ENCODE results near the gene JUP.
A peak's percentile ranks its signal among the peaks of the same experiment; 100 is the strongest.

JUP gene

DNA sequence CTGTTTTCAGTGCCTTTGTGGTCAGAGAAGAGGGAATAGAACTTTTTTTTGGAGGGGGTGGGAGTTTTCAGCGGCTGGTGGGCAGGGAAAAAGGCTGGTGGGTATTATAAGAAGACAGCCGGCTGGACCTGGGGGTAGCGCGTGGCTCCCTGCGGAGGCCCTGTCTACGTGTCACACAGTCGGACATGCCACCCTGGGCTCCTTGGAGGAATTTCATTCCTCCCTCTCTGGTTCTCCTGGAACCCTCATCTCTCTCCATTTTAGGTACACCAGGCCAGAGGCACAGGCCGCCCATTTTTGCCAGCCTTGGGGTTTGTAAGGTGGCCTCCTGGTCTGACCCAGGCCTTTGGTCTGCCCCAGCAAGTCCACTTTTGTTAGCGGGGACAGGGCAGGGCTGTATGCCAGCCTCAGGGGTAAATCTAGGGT, 27.2 kb upstream of the JUP start:
- Histone ChIP-seq H3F3A (ENCODE audit: insufficient read depth) (no peaks in the 10 kb centered on the region), H3K9me3 (ENCODE audit: insufficient read depth, low read length) (no peaks in the 10 kb centered on the region), H2AFZ (ENCODE audit: low read depth, low read length, severe bottlenecking) (no peak overlapping the region), H3K79me2 (ENCODE audit: insufficient read depth, low read length) (no peaks in the 10 kb centered on the region), H3K27me3 (ENCODE audit: low read length) (no peaks in the 10 kb centered on the region), H3K4me2 (ENCODE audit: low read depth, low read length, poor library complexity, severe bottlenecking) (no peak overlapping the region), H4K20me1 (ENCODE audit: low read depth, low read length) (no peaks in the 10 kb centered on the region), H3K4me3 (ENCODE audit: insufficient read depth, low read length, poor library complexity, severe bottlenecking) (no peak overlapping the region), H3K36me3 (ENCODE audit: low read length) (no peaks in the 10 kb centered on the region), H3K9ac (ENCODE audit: low read length) (no peak overlapping the region), H3K27ac (ENCODE audit: low read depth, low read length) (no peak overlapping the region), H3K9me2 (replicated peaks; ENCODE audit: insufficient read depth, low read length) (no peaks in the 10 kb centered on the region)
- TF ChIP-seq EZH2phosphoT487 (conservative IDR thresholded peaks at IDR 0.05; ENCODE audit: low read length): no peak
- TF ChIP-seq, protein P1, sequence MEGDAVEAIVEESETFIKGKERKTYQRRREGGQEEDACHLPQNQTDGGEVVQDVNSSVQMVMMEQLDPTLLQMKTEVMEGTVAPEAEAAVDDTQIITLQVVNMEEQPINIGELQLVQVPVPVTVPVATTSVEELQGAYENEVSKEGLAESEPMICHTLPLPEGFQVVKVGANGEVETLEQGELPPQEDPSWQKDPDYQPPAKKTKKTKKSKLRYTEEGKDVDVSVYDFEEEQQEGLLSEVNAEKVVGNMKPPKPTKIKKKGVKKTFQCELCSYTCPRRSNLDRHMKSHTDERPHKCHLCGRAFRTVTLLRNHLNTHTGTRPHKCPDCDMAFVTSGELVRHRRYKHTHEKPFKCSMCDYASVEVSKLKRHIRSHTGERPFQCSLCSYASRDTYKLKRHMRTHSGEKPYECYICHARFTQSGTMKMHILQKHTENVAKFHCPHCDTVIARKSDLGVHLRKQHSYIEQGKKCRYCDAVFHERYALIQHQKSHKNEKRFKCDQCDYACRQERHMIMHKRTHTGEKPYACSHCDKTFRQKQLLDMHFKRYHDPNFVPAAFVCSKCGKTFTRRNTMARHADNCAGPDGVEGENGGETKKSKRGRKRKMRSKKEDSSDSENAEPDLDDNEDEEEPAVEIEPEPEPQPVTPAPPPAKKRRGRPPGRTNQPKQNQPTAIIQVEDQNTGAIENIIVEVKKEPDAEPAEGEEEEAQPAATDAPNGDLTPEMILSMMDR (IDR thresholded peaks at IDR 0.05; ENCODE audit: insufficient read depth, low read length, poor library complexity, severe bottlenecking): no peak

DNA sequence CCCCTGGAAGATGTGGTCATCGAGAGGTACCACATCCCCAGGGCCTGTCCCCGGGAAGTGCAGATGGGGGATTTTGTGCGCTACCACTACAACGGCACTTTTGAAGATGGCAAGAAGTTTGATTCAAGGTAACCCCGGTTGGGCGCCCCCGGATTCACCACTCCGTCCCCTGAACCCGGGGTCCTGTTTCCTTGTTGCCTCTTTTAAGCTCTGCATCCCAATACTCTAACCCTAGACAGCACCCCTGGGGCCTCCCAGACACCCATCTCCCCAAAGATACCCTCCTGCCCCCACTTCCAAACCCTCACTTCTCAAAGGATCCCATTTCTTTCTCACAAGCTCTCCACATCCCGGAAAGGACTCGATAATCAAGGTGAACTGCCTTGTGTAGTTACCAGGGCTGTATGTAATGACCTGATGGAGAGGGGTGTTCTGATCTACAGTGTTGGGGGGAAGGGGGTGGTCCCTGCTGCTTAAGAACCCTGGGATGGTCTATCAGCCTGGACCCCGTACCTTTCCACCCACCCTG, 26.7 kb upstream of the JUP start:
- no peaks in the 10 kb centered on the region for H3K9me2 ChIP-seq (replicated peaks; ENCODE audit: insufficient read depth, low read length)
- H3K27me3 ChIP-seq (ENCODE audit: low read length): no peaks in the 10 kb centered on the region
- no peaks in the 10 kb centered on the region for H4K20me1 ChIP-seq (ENCODE audit: low read depth, low read length)
- H3K4me3 ChIP-seq (ENCODE audit: insufficient read depth, low read length, poor library complexity, severe bottlenecking): no peak overlapping the region
- no peak overlapping the region for H2AFZ ChIP-seq (ENCODE audit: low read depth, low read length, severe bottlenecking)
- H3K36me3 ChIP-seq (ENCODE audit: low read length): no peaks in the 10 kb centered on the region
- no peak overlapping the region for H3K4me2 ChIP-seq (ENCODE audit: low read depth, low read length, poor library complexity, severe bottlenecking)
- no peak overlapping the region for H3K27ac ChIP-seq (ENCODE audit: low read depth, low read length)
- no peak for TF ChIP-seq EZH2phosphoT487 (conservative IDR thresholded peaks at IDR 0.05; ENCODE audit: low read length)
- TF ChIP-seq, protein P1 (IDR thresholded peaks at IDR 0.05; ENCODE audit: insufficient read depth, low read length, poor library complexity, severe bottlenecking): no peak
- no peaks in the 10 kb centered on the region for H3K9me3 ChIP-seq (ENCODE audit: insufficient read depth, low read length)
- no peaks in the 10 kb centered on the region for H3K79me2 ChIP-seq (ENCODE audit: insufficient read depth, low read length)
- H3K9ac ChIP-seq (ENCODE audit: low read length): no peak overlapping the region
- no peaks in the 10 kb centered on the region for H3F3A ChIP-seq (ENCODE audit: insufficient read depth)

DNA sequence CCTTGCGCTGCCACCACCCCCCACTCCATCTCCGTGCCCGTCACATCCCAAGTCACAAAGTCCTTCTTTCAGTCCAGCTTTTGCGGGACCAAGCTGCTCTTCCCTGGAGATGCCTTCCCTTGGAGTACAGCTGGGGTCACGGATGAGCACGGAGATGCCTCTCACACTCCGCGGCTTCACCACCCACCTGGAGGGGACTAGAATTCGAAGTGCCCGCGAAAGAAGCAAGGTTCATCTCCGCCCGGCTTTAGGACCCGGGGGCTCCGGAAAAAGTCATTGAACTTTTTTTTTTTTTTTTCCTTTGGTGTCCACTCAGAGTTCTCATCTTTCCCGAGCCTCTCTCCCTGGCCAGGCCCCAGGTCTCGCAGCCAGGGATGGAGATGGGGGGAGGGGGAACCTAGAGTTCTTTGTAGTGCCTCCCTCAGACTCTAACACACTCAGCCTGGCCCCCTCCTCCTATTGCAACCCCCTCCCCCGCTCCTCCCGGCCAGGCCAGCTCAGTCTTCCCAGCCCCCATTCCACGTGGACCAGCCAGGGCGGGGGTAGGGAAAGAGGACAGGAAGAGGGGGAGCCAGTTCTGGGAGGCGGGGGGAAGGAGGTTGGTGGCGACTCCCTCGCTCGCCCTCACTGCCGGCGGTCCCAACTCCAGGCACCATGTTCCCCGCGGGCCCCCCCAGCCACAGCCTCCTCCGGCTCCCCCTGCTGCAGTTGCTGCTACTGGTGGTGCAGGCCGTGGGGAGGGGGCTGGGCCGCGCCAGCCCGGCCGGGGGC, 26.1 kb upstream of the JUP start, which contains the start of gene FKBP10:
TSS of gene FKBP10 (plus strand) at position 624 of the 771 bp plus-strand sequence. CDS start at position 655, 31 bp downstream.
- H3K9me3 ChIP-seq (ENCODE audit: insufficient read depth, low read length): no peaks in the 10 kb centered on the region
- H3K4me3 ChIP-seq (ENCODE audit: insufficient read depth, low read length, poor library complexity, severe bottlenecking): peak within 1 kb of the TSS; percentile 73
- no peaks in the 10 kb centered on the region for H3F3A ChIP-seq (ENCODE audit: insufficient read depth)
- no peaks in the 10 kb centered on the region for H3K9me2 ChIP-seq (replicated peaks; ENCODE audit: insufficient read depth, low read length)
- H2AFZ ChIP-seq (ENCODE audit: low read depth, low read length, severe bottlenecking): peak within 1 kb of the TSS; percentile 90
- H3K9ac ChIP-seq (ENCODE audit: low read length): peak within 1 kb of the TSS; percentile 66
- H3K4me2 ChIP-seq (ENCODE audit: low read depth, low read length, poor library complexity, severe bottlenecking): peak within 1 kb of the TSS; percentile 66
- no peaks in the 10 kb centered on the region for H3K36me3 ChIP-seq (ENCODE audit: low read length)
- H3K27ac ChIP-seq (ENCODE audit: low read depth, low read length): no peak within 1 kb of the TSS
- no peaks in the 10 kb centered on the region for H3K27me3 ChIP-seq (ENCODE audit: low read length)
- no peaks in the 10 kb centered on the region for H3K79me2 ChIP-seq (ENCODE audit: insufficient read depth, low read length)
- no peaks in the 10 kb centered on the region for H4K20me1 ChIP-seq (ENCODE audit: low read depth, low read length)
- TF ChIP-seq EZH2phosphoT487 (conservative IDR thresholded peaks at IDR 0.05; ENCODE audit: low read length): no peak
- TF ChIP-seq, protein P1 (IDR thresholded peaks at IDR 0.05; ENCODE audit: insufficient read depth, low read length, poor library complexity, severe bottlenecking): no peak

Data from SU-DHL-6 (cell line).